ENCODE results near the gene PUM2.

The PUM2 gene

GRCh38 chr2:20218331-20219320, 132.0 kb downstream of the PUM2 start:
- H3K4me3 ChIP-seq (ENCODE audit: low read depth, low read length), result no peak overlapping the region
- no peak for DNase-seq (ENCODE audit: low read depth)
- no peak for TF ChIP-seq CTCF (IDR thresholded peaks at IDR 0.05; ENCODE audit: insufficient read depth, low read depth, low read length, missing control alignments)

GRCh38 chr2:20217041-20217970, 133.3 kb downstream of the PUM2 start:
- no peak for DNase-seq (ENCODE audit: low read depth)
- TF ChIP-seq CTCF (IDR thresholded peaks at IDR 0.05; ENCODE audit: insufficient read depth, low read depth, low read length, missing control alignments), result no peak
- no peak overlapping the region for H3K4me3 ChIP-seq (ENCODE audit: low read depth, low read length)

- no peak for DNase-seq (ENCODE audit: low read depth)
- H3K4me3 ChIP-seq (ENCODE audit: low read depth, low read length), result no peak overlapping the region
- no peak for TF ChIP-seq CTCF (IDR thresholded peaks at IDR 0.05; ENCODE audit: insufficient read depth, low read depth, low read length, missing control alignments)
Observed at GRCh38 chr2:20216130-20217025, 134.3 kb downstream of the PUM2 start.

GRCh38 chr2:20215183-20216040, 135.2 kb downstream of the PUM2 start:
- no peak for TF ChIP-seq CTCF (IDR thresholded peaks at IDR 0.05; ENCODE audit: insufficient read depth, low read depth, low read length, missing control alignments)
- no peak for DNase-seq (ENCODE audit: low read depth)
- no peak overlapping the region for H3K4me3 ChIP-seq (ENCODE audit: low read depth, low read length)

- H3K4me3 ChIP-seq (ENCODE audit: low read depth, low read length), result no peak overlapping the region
- no peak for DNase-seq (ENCODE audit: low read depth)
- no peak for TF ChIP-seq CTCF (IDR thresholded peaks at IDR 0.05; ENCODE audit: insufficient read depth, low read depth, low read length, missing control alignments)
Observed at GRCh38 chr2:20214566-20215182, 136.0 kb downstream of the PUM2 start.
